Dermis blood vessel endothelial cell (primary cell): ENCODE measurements around the gene KSR2. TPM values are rescaled to one million over a fixed set of nuclear protein-coding genes. Genes with fewer than 3 reads are reported as not detected.
"Not testable (repeated sequence)": the region's sequence is repeated elsewhere in the genome, so short reads cannot be mapped to it uniquely, and the experiment has no call there.

Source experiments
- DNase-seq: peaks from one replicate; pipeline ENCODE4 v3.0.0; 2010
- total RNA-seq: library from RNA; depleted of rRNA; stranded (reverse); fragments of >200 nt; gene quantifications from 2 replicates; pipeline ENCODE4 v1.2.3, GENCODE V29; 2014

KSR2 gene
- total RNA-seq, 1 donor from 2014 or later, result under 0.01 TPM

DNA sequence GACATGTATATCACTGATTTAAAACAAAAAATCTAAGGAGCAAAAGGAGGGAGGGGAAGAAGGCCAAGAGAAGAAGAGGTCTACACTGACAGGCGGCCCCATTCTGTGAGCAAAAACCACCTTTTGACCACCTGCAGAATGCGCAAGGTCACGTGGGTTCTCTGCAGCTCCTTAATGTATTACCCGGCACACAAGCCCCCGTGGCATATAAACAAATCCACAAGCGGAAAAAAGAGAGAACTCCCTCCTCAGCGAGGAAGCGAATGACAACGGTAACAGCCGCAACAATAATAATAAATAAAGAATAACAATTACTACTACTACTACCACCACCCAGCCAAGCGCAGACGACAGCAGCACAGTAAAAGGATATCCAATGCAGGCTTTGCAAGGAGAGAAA is 1.3 kb downstream of the KSR2 start:
- DNase-seq, result no peak

DNA sequence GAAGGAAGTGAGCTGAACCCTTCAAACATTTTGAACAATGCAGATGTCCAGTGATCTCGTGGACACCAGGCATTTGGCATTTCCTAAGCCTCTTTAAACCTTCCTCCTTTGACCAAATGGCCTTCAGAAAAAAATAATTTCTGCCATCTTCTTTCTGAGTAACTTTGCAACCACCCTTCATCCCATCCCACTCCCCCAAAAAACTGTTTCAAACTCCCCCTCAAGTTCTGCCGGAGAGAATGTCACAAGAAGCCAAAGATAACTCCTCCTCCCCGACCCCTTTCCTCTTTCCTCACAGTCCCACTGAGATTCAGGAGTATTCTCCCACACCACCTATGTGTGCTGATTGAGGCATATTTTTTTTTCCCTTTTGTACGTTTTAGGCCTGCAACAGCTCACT is 1.7 kb downstream of the KSR2 start:
- no peak for DNase-seq

DNA sequence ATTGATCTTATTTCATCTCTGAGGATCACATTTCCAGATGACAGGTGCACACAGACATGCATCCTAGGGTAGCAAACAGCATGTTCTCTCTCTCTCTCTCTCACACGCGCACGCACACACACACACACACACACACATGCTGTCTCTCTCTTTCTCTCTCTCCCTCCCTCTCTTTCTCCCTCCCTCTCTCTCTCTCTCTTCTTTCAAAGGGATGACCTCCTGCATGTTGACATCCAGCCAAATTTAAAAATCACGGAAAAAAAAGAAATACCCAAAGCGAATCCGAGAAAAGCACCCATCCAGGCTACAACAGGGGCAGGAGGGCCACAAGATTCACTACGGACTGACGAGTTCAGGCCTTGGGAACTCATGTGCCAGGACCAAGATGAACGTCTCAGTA is 2.3 kb downstream of the KSR2 start:
- no peak for DNase-seq

DNA sequence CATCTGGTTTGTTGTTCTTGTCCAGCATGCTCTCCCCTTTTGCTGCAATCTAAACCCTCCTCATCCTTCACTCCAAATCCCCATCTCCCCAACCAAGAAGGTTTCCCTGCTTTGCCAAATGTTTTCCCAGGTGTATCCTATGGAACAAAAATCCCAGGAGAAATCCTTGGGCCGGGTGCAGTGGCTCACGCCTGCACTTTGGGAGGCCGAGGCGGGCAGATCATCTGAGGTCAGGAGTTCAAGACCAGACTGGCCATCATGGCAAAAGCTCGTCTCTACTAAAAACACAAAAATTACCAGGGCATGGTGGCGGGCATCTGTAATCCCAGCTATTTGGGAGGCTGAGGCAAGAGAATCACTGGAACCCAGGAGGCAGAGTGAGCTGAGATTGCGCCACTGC is 5.0 kb downstream of the KSR2 start:
- no peak for DNase-seq

DNA sequence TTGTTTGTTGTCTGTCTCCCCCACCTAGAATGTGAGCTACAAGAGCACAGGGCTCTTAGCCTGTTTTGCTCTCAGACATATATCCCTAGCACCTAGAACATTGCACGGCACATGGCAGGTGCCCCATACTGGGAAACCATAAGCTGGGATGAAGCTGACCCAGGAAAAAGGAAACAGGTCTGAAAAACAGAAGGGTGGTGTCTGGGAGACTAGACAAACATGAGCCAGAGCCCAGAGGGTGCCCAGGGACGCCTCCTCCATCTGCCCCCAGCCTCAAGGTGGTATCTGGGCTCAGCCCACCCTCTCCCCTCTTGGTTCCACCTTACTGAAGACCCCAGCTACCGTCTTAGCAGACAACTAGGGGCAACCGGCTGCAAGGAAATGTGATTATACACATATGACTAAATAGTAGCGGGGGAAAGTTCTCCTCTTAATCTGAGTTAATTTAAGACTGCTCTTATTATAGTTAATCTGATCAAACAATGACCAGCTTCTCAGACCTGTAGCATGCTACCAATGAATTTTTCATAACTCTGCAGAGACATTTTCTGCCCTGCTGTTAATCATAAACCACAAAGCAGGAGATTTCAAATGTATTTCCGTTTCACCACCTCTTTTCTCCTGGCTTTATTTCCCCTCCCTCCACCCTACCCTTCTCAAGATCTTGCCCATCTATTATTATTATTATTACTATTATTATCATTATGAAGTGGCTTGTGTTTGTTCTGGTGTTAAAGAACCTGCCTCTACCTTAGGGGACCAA is 31.9 kb downstream of the KSR2 start:
- DNase-seq, result no peak

DNA sequence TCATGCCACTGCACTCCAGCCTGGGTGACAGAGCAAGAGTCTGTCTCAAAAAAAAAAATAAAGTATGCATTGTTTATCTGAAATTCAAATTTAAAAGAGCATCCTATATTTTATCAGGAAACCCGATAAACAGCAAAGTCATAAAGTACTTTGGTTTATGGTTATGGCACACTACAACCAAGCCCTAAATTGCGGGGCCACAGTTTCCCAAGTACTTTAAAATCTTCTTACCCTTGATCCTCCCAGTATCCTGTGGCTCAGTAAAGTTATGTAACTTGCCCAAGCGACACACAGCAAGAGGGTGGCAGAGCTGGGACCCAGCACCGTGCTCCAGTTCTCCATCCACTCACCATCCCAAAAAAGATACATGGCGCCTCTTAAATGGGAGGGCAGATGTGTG is 35.2 kb downstream of the KSR2 start:
- no peak for DNase-seq

DNA sequence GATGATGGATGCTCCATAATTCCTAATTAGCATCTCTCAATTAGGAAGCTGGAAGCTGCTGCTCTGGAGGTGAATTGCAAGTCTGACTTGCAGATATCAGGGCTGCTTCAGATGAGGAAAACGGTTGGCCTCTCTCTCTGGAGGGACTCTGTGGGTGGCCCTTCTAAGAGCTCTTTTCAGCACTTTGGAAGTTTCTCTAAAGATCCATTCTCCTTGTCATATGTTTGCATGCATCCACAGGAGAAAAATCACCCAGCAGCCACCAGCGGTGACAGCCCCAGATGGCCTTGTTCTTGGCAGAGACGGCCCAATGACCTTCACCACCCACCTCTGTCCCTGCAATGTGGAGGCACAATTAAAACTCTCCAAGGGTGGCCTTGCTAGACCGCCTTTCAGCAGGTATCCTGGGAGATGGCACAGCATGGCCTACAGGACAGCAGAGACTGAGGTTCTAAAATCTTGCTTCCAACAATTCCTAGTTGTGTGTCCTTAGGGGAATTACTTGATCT is 42.3 kb downstream of the KSR2 start:
- DNase-seq, result no peak

DNA sequence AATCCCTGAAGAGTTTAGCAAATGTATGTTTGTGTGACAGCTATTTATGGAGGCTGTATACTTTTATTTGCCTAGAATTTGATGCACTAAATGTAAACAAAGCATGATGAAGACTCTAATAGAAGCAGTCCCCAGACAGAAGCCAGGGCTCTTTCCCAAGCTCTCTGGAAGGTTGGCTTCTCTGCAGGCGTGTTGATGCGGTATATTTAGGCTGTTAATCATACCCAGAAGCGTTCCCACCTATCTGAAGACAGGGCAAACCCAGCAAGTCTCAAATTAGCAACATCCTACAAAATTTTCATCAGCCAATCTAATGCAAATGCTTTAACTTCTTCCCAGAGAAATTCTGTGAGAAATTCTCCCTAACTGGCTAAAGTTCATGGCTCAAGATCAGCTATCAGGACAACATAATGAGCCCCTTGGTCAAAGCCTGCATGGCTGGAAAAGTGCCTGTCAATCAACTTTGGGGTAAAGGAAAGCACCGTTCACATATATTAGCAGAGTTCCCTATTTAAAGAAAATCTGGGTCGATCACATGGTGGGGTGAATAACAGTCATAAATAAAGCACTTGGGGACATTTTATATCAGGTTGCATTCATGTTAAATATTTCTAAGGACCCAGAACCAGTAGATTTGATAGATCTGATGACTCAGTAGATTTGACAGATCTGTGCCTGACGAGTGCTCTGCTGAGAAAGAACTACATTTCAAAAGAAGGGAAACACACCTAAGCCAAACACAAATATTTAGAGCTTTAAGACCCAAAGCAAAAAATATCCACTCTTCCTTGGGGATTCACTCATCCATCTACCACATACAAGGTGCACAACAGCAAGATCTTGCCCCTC is 46.6 kb downstream of the KSR2 start:
- DNase-seq, result no peak

DNA sequence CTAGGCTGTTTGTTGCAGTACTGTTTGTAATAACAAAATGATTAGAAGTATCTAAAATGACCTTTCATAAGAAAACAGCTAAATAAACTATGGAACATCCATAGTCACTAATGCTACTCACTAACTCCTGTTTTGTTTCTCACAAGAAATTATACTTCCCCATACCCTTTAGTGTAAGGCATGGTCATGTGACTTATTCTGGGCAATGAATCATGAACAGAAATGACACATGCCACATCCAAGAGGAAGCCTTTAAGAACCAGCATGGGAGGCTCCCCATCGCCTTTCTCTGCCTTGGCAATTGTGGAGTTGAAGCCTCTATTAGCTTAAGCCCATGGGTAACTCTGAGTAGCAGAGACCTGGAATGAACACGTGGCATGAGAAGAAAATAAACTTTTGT is 49.3 kb downstream of the KSR2 start:
- DNase-seq, result no peak

DNA sequence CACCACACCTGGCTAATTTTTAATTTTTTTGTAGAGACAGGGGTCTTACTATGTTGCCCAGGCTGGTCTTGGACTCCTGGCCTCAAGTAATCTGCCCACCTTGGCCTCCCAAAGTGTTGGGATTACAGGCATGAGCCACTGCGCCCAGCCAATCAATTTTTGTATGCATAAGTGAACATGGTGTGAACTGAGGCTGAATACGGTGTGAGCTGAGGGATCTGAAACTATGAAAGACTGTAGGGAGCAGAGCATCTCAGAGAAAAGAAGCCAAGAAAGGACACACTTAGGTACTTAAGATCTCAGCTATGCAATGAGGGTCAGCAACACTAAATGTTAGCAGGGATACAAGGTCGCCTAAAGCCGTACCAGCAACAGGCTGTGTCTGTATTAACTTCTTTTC is 54.1 kb downstream of the KSR2 start:
- no peak for DNase-seq

DNA sequence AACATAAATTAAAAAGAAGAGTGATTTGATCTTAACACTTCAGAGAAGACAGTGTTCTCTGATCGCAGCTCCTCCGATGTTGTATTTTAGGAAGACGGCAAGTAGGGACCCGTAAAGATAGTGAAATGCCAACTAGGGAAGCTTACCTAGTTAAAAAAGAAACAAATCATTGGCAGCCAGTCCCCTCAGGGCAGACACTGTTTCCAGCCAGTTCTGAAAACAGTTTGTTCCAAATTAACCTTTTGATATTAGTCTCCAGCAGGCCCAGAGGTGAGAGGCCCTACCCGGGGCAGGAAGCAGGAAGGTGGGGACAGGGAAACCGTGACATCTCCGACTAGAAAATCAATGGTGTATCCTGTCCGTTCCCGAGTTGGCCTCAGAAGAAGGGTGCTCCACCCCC is 56.0 kb downstream of the KSR2 start:
- no peak for DNase-seq

DNA sequence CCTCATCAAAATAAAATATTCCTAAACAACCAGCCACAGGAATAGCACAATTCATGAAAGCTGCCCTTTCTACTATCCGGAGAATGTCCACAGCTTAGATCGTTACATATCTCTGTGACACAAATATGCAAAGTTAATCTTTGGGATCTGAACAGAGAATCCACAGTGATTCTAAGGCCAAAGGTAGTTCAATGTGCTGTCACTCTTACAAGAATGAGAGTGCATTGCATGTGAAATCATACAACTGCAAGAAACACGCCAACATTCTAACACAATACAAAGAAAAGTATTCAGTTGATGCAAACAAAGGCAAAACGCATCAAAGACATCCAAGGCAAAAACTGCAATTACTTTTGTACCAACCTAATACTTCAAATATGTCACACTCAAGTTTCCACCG is 60.4 kb downstream of the KSR2 start:
- DNase-seq, result no peak

DNA sequence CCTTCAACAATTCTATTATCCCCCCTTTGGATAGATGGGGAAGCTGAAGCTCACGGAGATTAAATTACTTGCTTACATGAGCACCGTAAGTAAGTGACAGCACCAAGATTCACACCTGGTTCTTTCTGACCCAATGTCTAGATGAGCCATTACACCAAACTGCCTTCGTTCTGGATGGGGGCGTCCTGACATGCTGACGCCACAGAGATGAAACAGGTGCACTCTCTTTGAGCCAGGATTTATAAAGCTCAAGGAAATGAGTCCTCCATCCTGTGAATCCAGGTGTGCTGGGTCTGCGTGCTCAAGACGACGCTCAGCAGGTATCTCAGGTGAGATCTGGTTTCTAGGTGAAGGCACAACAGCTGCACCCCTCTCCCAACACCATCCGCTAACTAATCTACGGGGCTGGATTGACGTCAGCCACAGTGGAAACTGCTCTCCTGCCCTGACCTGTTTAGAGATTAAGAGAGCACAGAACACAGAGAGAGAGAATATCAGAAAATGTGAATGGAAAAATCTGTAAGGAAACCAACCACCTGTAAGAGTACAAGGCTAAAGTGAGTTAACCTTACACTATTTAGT is 61.6 kb downstream of the KSR2 start:
- no peak for DNase-seq

DNA sequence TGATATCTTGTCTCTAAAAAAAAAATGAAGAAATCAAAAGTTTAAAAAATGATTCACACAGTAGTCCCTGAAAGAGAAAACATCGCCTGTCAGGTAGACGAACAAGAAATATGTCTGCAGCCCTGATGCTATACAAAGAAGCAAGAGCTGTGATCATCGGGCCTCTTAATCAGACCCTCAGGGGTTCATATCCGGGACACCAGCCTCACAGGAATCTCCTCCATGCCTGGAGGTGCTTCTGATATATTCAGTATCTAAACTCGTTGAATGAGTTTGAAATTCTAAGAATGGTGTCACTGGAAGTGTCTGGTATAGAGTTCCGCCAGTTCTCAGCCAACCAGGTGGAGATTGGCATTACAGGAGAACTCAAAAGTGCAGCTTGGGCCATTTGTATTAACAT is 64.7 kb downstream of the KSR2 start:
- DNase-seq, result no peak

DNA sequence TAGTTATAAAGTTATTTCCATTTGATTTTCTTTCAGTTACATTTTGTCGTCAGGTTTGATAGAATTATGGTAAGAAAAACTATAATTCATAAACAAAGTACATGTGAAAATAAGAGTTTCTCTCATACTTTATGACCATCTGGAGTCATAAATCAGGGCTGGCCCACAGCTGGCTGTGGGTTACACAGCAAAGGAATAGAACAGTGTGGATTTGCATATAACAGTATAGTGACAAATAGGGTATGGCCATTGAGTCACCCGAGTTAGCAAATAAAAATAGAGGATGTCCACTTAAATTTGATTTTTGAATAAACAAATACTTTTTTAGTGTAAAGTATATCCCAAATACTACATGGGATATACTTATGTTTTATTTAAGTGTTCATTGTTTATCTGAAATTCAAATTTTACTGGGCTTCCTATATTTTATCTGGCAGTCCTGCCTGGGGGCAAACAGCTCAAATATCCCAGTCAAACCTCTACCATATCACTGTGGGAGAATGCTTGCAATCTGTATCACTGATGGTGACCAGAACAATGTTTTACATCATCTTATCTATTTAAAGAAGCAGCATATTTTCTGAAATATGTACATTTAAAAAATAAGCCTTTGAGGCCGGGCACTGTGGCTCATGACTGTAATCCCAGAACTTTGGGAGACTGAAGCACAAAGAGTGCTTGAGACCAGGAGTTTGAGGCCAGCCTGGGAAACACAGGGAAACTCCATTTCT is 65.5 kb downstream of the KSR2 start:
- no peak for DNase-seq

DNA sequence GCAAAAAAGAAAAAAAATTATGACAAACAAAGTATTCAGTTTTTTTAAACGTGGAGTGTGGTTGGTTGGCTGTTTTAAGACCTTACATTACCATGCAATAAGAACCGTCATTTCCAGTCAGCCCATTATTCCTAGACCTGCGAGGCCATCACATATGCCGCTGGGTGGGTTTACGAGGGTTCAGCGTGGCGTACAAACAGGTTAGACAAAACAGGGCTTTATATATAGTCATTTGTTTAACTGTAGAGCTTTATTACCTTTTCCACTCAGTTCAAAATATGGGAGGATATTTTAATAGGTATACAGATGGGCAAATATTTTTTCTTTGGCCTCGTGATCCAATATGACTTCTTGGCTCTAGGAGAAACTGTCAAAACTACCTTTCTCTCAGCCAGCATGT is 67.2 kb downstream of the KSR2 start:
- no peak for DNase-seq

DNA sequence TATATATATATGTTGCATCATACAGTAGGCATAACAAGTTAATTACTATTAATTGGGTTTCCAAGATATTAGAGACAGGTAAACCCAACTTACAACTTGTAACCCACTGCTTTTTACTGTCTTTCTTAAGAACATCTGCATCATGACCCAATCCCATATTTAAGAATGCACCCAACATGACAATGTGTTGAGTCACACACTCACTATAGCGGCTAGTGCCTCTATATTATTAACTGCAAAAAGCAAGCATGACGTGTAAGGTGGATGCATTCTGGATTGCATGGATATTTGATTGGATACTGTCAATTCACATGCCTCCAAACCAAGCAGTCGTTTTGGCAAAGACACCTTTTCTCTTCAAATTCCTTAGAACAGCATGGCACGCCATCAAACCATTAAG is 68.2 kb downstream of the KSR2 start:
- no peak for DNase-seq

DNA sequence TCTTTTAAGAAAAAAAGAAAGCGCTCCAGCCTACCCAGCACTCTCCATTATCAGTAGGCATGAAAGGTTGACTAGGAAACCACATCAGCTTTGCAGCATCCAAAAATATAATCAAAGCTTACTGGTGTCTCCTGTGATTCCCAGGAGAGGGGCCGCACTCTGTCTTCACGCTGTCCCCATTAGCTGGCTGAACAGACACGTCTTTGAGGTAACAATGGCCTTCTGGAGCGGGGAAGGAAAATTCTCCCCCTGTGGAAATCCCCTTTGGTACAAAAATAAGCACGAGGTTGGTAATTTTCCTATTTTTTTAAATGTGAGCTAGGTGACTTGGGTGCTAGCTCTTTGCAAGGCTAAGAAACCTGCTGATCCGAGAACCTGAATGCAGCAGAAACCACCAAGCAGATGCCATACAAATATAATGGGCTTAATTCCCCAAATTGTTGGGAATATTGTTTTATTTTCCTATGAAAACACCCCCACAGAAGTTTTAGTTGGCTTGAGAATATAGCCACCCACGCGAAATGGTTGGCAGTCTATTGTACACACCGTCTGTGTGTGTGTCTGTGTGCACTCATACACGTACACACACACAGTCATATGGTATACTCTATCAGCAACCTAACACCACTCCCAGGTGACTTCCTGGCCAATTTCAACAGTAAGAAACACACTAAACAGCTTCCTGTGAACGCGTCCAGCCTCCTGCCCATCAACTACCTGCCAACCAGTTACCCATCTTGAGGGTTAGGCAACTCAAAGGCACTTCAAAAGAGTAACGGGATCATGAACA is 71.2 kb downstream of the KSR2 start:
- DNase-seq, result no peak

DNA sequence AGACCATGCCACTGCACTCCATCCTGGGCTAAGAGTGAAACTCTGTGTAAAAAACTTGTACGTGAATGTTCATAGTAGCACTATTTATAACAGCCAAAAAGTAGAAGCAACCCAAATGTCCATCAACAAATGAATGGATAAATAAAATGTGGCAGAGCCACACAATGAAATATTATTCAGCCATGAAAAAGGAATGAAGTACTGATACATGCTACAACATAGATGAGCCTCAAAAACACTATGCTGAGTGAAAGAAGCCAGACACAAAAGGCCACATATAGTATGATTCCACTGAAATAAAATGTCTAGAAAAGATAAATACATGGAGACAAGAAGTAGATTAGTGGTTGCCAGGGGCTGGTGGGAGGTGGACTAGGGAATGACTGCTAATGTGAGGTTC is 72.8 kb downstream of the KSR2 start:
- DNase-seq, result no peak

DNA sequence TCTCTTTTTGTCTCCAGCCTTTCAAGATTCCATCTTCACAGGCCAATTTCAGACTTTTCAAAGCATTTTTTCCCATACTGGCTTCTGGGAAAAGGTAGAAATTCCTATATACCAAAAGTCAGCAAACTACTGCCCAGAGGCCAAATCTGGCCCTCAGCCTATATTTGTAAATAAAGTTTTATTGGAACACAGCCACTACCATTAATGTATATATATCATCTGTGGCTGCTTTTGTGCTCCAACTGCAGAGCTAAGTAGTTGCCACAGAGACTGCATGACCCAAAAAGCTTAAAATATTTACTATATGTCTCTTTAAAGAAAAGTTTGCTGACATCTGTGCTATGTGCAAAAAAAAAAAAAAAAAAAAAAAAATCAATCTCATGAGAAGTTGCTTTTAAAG is 76.3 kb downstream of the KSR2 start:
- no peak for DNase-seq

DNA sequence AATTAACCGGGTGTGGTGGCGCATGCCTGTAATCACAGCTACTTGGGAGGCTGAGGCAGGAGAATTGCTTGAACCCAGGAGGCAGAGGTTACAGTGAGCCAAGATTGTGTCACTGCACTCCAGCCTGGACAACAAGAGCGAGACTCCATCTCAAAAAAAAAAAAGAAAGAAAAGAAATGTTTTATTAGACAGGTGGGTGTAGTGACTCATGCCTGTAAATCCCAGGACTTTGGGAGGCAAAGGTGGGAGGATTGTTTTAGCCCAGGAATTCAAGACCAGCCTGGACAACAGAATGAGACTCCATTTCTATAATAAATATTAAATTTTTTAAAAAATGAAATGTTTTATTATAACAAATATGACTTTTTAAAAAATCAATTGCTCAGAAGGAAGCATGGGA is 77.5 kb downstream of the KSR2 start:
- DNase-seq, result not testable (repeated sequence)

DNA sequence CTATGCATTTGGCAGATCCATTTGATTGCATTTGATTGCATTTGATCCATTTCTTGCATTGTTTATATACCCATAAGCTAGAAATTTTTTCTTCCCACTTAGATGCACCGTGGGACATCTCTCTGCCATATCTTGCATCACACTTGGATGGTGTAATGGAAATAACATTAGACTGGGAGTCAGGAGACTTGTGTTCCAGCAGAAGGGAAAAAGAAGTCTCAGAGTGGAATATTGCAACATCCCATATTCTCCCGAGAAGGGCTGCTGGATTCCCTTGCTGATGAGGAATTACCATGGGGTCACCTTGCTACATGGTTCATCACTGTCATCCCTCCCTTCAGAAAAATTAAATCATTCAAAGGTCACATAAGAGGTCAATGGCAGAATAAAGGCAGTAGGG is 78.1 kb downstream of the KSR2 start:
- no peak for DNase-seq
